HK-2 (cell line): ENCODE results near the gene AR.

Experiments used
- DNase-seq: peaks from one replicate; pipeline ENCODE4 v3.0.0-alpha.2; 2018; ENCODE audit not compliant: unreplicated experiment

Gene AR

GRCh38 chrX:67727576-67727975 lies 183.8 kb downstream of the AR start:
- no peak for DNase-seq

- no peak for DNase-seq
Observed at GRCh38 chrX:67730296-67730695, 186.5 kb downstream of the AR start.

GRCh38 chrX:67731061-67731460 lies 187.2 kb downstream of the AR start:
- DNase-seq = no peak

- DNase-seq = no peak
Observed at GRCh38 chrX:67732864-67733263, 189.0 kb downstream of the AR start.

GRCh38 chrX:67734111-67734753 lies 190.4 kb downstream of the AR start:
- DNase-seq = no peak

GRCh38 chrX:67749536-67749935 lies 205.7 kb downstream of the AR start:
- DNase-seq = no peak

GRCh38 chrX:67750694-67751093 lies 206.9 kb downstream of the AR start:
- DNase-seq = no peak

- no peak for DNase-seq
Observed at GRCh38 chrX:67759018-67759417, 215.2 kb downstream of the AR start.

- no peak for DNase-seq
Observed at GRCh38 chrX:67777148-67777547, 233.3 kb downstream of the AR start.

GRCh38 chrX:67779099-67779498 lies 235.3 kb downstream of the AR start:
- no peak for DNase-seq
